ENCODE data around the gene AMZ1. TPM values are rescaled to one million over a fixed set of nuclear protein-coding genes. Genes with fewer than 3 reads are reported as not detected.

Gene AMZ1
- total RNA-seq, 4 donors from 2014 or later: 0.64 TPM; not detected in 3

- in situ Hi-C loops (cut with MboI; ENCODE audit: low pct_ligation_motif_present in 1 of 4, low pct_unique_long_range_greater_than_20kb in 1 of 4, low sequenced_read_pairs in 3 of 4): no loop called here
- no peaks in the 10 kb centered on the region for H3K9me3 ChIP-seq
- no peaks in the 10 kb centered on the region for H3K27me3 ChIP-seq
- H3K27ac ChIP-seq: peak overlapping the region; percentile 67 to 82 (median 70)
- H3K4me1 ChIP-seq: peaks cover 3 to 23% (median 19%) of the 10 kb centered on the region in 4 donors
- no peak overlapping the region for H3K4me3 ChIP-seq
- H3K36me3 ChIP-seq: no peaks in the 10 kb centered on the region
- DNase-seq: no peak
- 62 to 70% methylated on average over 2 to 20 of the region's 20 CpGs for WGBS, 2 donors (ENCODE audit: low coverage in 1 of 2)
- intact Hi-C loops (cut with DNase I; ENCODE audit: low total_unique reads): loop anchor here (1.0 kb wide), 1 partner anchor 45 kb away; no protein-coding TSS in a partner anchor
- TF ChIP-seq CTCF (IDR thresholded peaks at IDR 0.05): no peak
- TF ChIP-seq POLR2A (IDR thresholded peaks at IDR 0.05): no peak
These were observed 28.9 kb downstream of the AMZ1 start for GRCh38 chr7:2716906-2717292.

- in situ Hi-C loops (cut with MboI; ENCODE audit: low pct_ligation_motif_present in 1 of 4, low pct_unique_long_range_greater_than_20kb in 1 of 4, low sequenced_read_pairs in 3 of 4) (no loop called here), intact Hi-C loops (cut with DNase I; ENCODE audit: low total_unique reads) (no loop called here)
- H3K27ac ChIP-seq: peak overlapping the region; percentile 67 to 82 (median 70)
These were observed 29.6 kb downstream of the AMZ1 start for GRCh38 chr7:2717293-2718261.

GRCh38 chr7:2718296-2718965, 30.4 kb downstream of the AMZ1 start:
- TF ChIP-seq CTCF (IDR thresholded peaks at IDR 0.05) (no peak), POLR2AphosphoS5 (IDR thresholded peaks at IDR 0.05) (no peak), EP300 (IDR thresholded peaks at IDR 0.05; ENCODE audit: low read depth) (no peak)
- Histone ChIP-seq H3K36me3 (no peaks in the 10 kb centered on the region), H3K9me3 (no peaks in the 10 kb centered on the region), H3K27ac (peak overlapping the region; percentile 67 to 82 (median 70)), H3K27me3 (no peaks in the 10 kb centered on the region), H3K4me1 (peaks cover 3 to 23% (median 19%) of the 10 kb centered on the region in 4 donors), H3K4me3 (no peak overlapping the region)
- DNase-seq: no peak
- intact Hi-C loops (cut with DNase I; ENCODE audit: low total_unique reads) (no loop called here), in situ Hi-C loops (cut with MboI; ENCODE audit: low pct_ligation_motif_present in 1 of 4, low pct_unique_long_range_greater_than_20kb in 1 of 4, low sequenced_read_pairs in 3 of 4) (no loop called here)
- 94 to 100% methylated on average over 1 to 34 of the region's 34 CpGs for WGBS, 2 donors (ENCODE audit: low coverage in 1 of 2)

More at GRCh38 chr7:2717293-2718261, 29.6 kb downstream of the AMZ1 start:
- H3K4me1 ChIP-seq: peaks cover 3 to 23% (median 19%) of the 10 kb centered on the region in 4 donors
- DNase-seq: peak; percentile 77
- TF ChIP-seq EP300 (IDR thresholded peaks at IDR 0.05; ENCODE audit: low read depth): no peak
- TF ChIP-seq POLR2AphosphoS5 (IDR thresholded peaks at IDR 0.05): peak; percentile 43 to 74 (median 66)
- peak overlapping the region in 1 of 4 donors; percentile 13 for H3K4me3 ChIP-seq
- H3K36me3 ChIP-seq: no peaks in the 10 kb centered on the region
- no peaks in the 10 kb centered on the region for H3K27me3 ChIP-seq
- no peaks in the 10 kb centered on the region for H3K9me3 ChIP-seq
- 2 to 45% methylated on average over 10 to 45 of the region's 47 CpGs for WGBS, 2 donors (ENCODE audit: low coverage in 1 of 2)

- intact Hi-C loops (cut with DNase I; ENCODE audit: low total_unique reads) (no loop called here), in situ Hi-C loops (cut with MboI; ENCODE audit: low pct_ligation_motif_present in 1 of 4, low pct_unique_long_range_greater_than_20kb in 1 of 4, low sequenced_read_pairs in 3 of 4) (no loop called here)
- no peak for DNase-seq
- Histone ChIP-seq H3K9me3 (no peaks in the 10 kb centered on the region), H3K36me3 (no peaks in the 10 kb centered on the region), H3K4me1 (peaks cover 3 to 23% (median 19%) of the 10 kb centered on the region in 4 donors), H3K27ac (no peak overlapping the region), H3K27me3 (no peaks in the 10 kb centered on the region), H3K4me3 (no peak overlapping the region)
- TF ChIP-seq EP300 (IDR thresholded peaks at IDR 0.05; ENCODE audit: low read depth) (no peak), CTCF (IDR thresholded peaks at IDR 0.05) (peak in 4 of 5 experiments; percentile 25 to 35 (median 32)), POLR2A (IDR thresholded peaks at IDR 0.05) (no peak)
- WGBS, 2 donors (ENCODE audit: low coverage in 1 of 2): 67 to 84% methylated on average over 1 to 16 of the region's 16 CpGs
These were observed 31.0 kb downstream of the AMZ1 start for GRCh38 chr7:2719007-2719406.
